ENCODE measurements around the gene GABRE. TPM values are rescaled to one million over a fixed set of nuclear protein-coding genes. Genes with fewer than 3 reads are reported as not detected.

The GABRE gene
- 45.3 TPM for total RNA-seq

GRCh38 chrX:151974336-151975227 is at the start of gene GABRE:
GABRE (minus strand) TSS chrX:151974676; CDS start chrX:151974625, 51 bp downstream.
- peak; percentile 79 for DNase-seq

- DNase-seq: no peak
These were observed 46.4 kb upstream of the GABRE start for GRCh38 chrX:152020888-152021287.

- no peak for DNase-seq
These were observed 25.3 kb upstream of the GABRE start for GRCh38 chrX:151999813-152000212.

GRCh38 chrX:151997539-151997938 is 23.1 kb upstream of the GABRE start:
- DNase-seq: no peak

GRCh38 chrX:151996347-151996746 is 21.9 kb upstream of the GABRE start:
- DNase-seq: no peak

- DNase-seq: no peak
These were observed 20.0 kb upstream of the GABRE start for GRCh38 chrX:151994476-151994875.

- DNase-seq: no peak
These were observed 14.3 kb upstream of the GABRE start for GRCh38 chrX:151988706-151989299.

GRCh38 chrX:151987108-151987507 is 12.6 kb upstream of the GABRE start:
- no peak for DNase-seq

GRCh38 chrX:151985955-151986354 is 11.5 kb upstream of the GABRE start:
- DNase-seq: no peak

GRCh38 chrX:151985531-151985930 is 11.1 kb upstream of the GABRE start:
- no peak for DNase-seq

- no peak for DNase-seq
These were observed 10.4 kb upstream of the GABRE start for GRCh38 chrX:151984902-151985301.

- DNase-seq: no peak
These were observed 9.9 kb upstream of the GABRE start for GRCh38 chrX:151984328-151984727.

GRCh38 chrX:151983186-151983585 is 8.7 kb upstream of the GABRE start:
- DNase-seq: no peak

GRCh38 chrX:151982222-151982621 is 7.7 kb upstream of the GABRE start:
- DNase-seq: no peak

GRCh38 chrX:151981129-151981528 is 6.7 kb upstream of the GABRE start:
- no peak for DNase-seq

- DNase-seq: no peak
These were observed 3.4 kb upstream of the GABRE start for GRCh38 chrX:151977923-151978322.

GRCh38 chrX:151977009-151977408 is 2.5 kb upstream of the GABRE start:
- no peak for DNase-seq

GRCh38 chrX:151975736-151976275 is 1.3 kb upstream of the GABRE start:
- DNase-seq: no peak

GRCh38 chrX:151975228-151975593 is 735 bp upstream of the GABRE start:
- no peak for DNase-seq

GRCh38 chrX:151973851-151974335 is 583 bp downstream of the GABRE start:
- DNase-seq: peak; percentile 67

GRCh38 chrX:151973060-151973661 is 1.3 kb downstream of the GABRE start:
- peak; percentile 5 for DNase-seq

GRCh38 chrX:151970661-151971060 is 3.8 kb downstream of the GABRE start:
- peak; percentile 15 for DNase-seq

- DNase-seq: no peak
These were observed 4.4 kb downstream of the GABRE start for GRCh38 chrX:151970027-151970426.

Measured in tongue (tissue), 2 donors.